G401.6 (cell line): ENCODE results near the gene RING1.

Experiments used
- FAIRE-seq: peaks from 2 replicates; lab custom pipeline; 2012; peaks lifted over from hg19 to GRCh38; lab: Jason Lieb, UNC

The RING1 gene

GRCh38 chr6:33208091-33208967 lies at the start of gene RING1:
RING1 (plus strand) TSS chr6:33208500; CDS start chr6:33208823, 323 bp downstream.
- FAIRE-seq, result no peak

- FAIRE-seq, result no peak
These were observed 48.2 kb upstream of the RING1 start for GRCh38 chr6:33160096-33160495.

- FAIRE-seq, result peak; percentile 94
These were observed 47.5 kb upstream of the RING1 start for GRCh38 chr6:33160728-33161344.

GRCh38 chr6:33161354-33162331 lies 46.7 kb upstream of the RING1 start:
- FAIRE-seq, result no peak

- no peak for FAIRE-seq
These were observed 44.8 kb upstream of the RING1 start for GRCh38 chr6:33163540-33163939.

GRCh38 chr6:33164176-33164575 lies 44.1 kb upstream of the RING1 start:
- no peak for FAIRE-seq

- no peak for FAIRE-seq
These were observed 43.5 kb upstream of the RING1 start for GRCh38 chr6:33164665-33165373.

GRCh38 chr6:33165581-33166258 lies 42.6 kb upstream of the RING1 start:
- FAIRE-seq, result no peak

- FAIRE-seq, result no peak
These were observed 41.9 kb upstream of the RING1 start for GRCh38 chr6:33166363-33166762.

GRCh38 chr6:33166811-33167210 lies 41.5 kb upstream of the RING1 start:
- no peak for FAIRE-seq

GRCh38 chr6:33167374-33168283 lies 40.7 kb upstream of the RING1 start:
- no peak for FAIRE-seq

- no peak for FAIRE-seq
These were observed 40.1 kb upstream of the RING1 start for GRCh38 chr6:33168284-33168601.

- no peak for FAIRE-seq
These were observed 39.7 kb upstream of the RING1 start for GRCh38 chr6:33168639-33169038.

- FAIRE-seq, result no peak
These were observed 38.8 kb upstream of the RING1 start for GRCh38 chr6:33169291-33170175.

GRCh38 chr6:33170176-33171015 lies 37.9 kb upstream of the RING1 start:
- FAIRE-seq, result no peak

GRCh38 chr6:33171016-33171879 lies 37.1 kb upstream of the RING1 start:
- FAIRE-seq, result no peak
